HG03097 (cell line): Measurements from ENCODE around the gene ACKR3.

Source experiments
- ATAC-seq: cut with Tn5 transposase; IDR thresholded peaks from one replicate; pipeline ENCODE4 v1.9.1; 2021; ENCODE audit not compliant: unreplicated experiment, low FRiP score

ACKR3 gene

GRCh38 chr2:236581546-236581945, 11.9 kb downstream of the ACKR3 start:
- no peak for ATAC-seq

- ATAC-seq, result no peak
Observed at GRCh38 chr2:236582968-236583367, 13.3 kb downstream of the ACKR3 start.

- no peak for ATAC-seq
Observed at GRCh38 chr2:236583621-236584203, 14.1 kb downstream of the ACKR3 start.

GRCh38 chr2:236584521-236585384, 15.1 kb downstream of the ACKR3 start:
- ATAC-seq, result no peak

GRCh38 chr2:236585966-236586365, 16.3 kb downstream of the ACKR3 start:
- ATAC-seq, result no peak

- ATAC-seq, result no peak
Observed at GRCh38 chr2:236587861-236588815, 18.5 kb downstream of the ACKR3 start.

- ATAC-seq, result no peak
Observed at GRCh38 chr2:236588932-236589592, 19.4 kb downstream of the ACKR3 start.

GRCh38 chr2:236590846-236591245, 21.2 kb downstream of the ACKR3 start:
- ATAC-seq, result no peak

- ATAC-seq, result no peak
Observed at GRCh38 chr2:236592821-236593220, 23.2 kb downstream of the ACKR3 start.

- ATAC-seq, result no peak
Observed at GRCh38 chr2:236593531-236593930, 23.9 kb downstream of the ACKR3 start.

GRCh38 chr2:236593956-236594355, 24.3 kb downstream of the ACKR3 start:
- ATAC-seq, result no peak

- no peak for ATAC-seq
Observed at GRCh38 chr2:236597629-236598028, 28.0 kb downstream of the ACKR3 start.

- ATAC-seq, result no peak
Observed at GRCh38 chr2:236599059-236599458, 29.4 kb downstream of the ACKR3 start.

GRCh38 chr2:236600158-236600557, 30.5 kb downstream of the ACKR3 start:
- no peak for ATAC-seq

GRCh38 chr2:236600892-236601291, 31.3 kb downstream of the ACKR3 start:
- ATAC-seq, result no peak

- no peak for ATAC-seq
Observed at GRCh38 chr2:236601316-236602202, 31.9 kb downstream of the ACKR3 start.

- no peak for ATAC-seq
Observed at GRCh38 chr2:236602678-236603077, 33.1 kb downstream of the ACKR3 start.

GRCh38 chr2:236603361-236604015, 33.9 kb downstream of the ACKR3 start:
- no peak for ATAC-seq
